Measurements from ENCODE around the gene CABLES1. TPM values are rescaled to one million over a fixed set of nuclear protein-coding genes. Genes with fewer than 3 reads are reported as not detected.

The CABLES1 gene
- polyA plus RNA-seq, 2 of the 4 experiments (the other 2 are of a cell fraction), result 4.5 to 8.6 TPM

DNA sequence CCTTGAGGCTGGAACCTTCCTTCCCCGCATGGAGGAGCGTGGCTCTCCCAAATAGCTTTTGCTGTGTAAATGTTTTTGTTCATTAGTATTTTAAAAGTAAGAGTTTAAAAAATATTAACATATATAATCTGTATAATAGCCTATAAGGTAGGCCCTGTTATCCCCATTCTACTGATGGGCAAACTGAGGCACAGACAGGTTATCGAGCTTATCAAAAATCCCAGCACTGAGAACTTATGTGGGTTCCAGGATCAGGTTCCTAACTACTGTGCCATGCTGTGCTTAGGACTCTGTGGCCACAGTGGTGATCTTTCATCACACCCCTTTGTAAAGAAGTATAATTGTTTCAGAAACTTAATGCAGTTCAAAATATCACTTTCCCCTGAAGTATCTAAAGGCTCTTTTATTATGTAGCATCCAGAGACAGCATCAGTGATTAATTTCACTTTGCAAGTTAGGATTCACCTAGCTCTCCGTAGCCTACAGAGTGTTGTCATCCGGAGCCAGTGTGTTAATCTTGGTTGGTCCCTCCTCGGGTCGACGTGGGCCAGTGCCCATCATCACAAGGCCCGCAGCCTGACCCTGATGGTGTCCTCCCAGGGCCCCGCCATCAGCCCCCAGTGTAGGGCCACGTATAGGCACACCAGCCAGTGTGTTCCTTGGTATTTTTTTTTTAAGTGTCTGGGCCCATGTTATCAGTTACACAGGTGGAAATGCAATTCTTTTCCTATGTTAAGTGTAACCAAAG lies 28.7 kb downstream of the CABLES1 start:
- H3K4me2 ChIP-seq, result no peak overlapping the region
- FAIRE-seq (no peak), ATAC-seq (no peak), DNase-seq (ENCODE audit: low read depth in 1 of 2, low spot score in 1 of 2) (no peak)
- 94% methylated on average over 11 of the region's 11 CpGs for WGBS (ENCODE audit: missing lambda C conversion rate)
- CTCF ChIA-PET, result no interaction called here
- POLR2A ChIA-PET, result no interaction called here
- peaks cover 9% of the 10 kb centered on the region; the same call in 2 of the 3 replicates for H3K4me1 ChIP-seq
- no peak overlapping the region for H3K27ac ChIP-seq
- H3K4me3 ChIP-seq, result no peak overlapping the region
- TF ChIP-seq ZC3H11A (IDR thresholded peaks at IDR 0.05), result no peak
- H3K9me3 ChIP-seq, result no peaks in the 10 kb centered on the region

DNA sequence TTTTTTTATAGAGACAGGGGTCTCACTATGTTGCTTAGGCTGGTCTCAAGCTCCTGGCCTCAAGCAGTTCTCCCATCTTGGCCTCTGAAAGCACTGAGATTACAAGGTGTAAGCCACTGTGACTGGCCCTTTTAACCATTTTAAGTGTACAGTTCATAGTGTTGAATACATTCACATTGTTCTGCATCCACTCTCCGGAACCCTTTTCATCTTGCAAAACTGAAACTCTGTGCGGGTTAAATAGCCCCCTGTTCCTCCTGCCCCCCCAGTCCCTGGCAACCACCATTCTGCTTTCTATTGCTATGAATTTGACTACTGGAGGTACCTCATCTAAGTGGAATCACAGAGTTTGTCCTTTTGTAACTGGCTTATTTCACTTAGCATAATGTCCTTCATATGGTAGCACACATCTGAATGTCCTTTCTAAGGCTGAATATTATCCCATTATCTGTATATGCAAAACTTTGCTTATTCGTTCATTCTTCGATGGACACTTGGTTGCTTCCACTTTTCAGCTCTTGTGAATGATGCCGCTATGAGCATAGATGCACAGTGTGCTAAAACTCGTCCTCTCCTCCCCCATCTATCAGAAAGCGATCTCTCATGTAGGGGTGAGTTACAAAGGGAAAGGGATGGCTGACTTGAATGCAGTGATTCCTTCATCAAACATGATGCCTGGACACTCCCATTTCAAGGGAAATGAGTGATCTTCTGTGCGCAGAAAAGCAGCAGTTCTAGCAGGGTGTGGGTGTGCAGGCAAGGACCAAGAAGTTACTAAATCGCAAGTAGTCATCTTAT lies 30.2 kb downstream of the CABLES1 start:
- Histone ChIP-seq H3K9me3 (no peaks in the 10 kb centered on the region), H3K4me2 (no peak overlapping the region), H3K4me1 (no peaks in the 10 kb centered on the region), H3K27ac (no peak overlapping the region), H3K4me3 (no peak overlapping the region)
- no peak for TF ChIP-seq CEBPB (IDR thresholded peaks at IDR 0.05)
- TF ChIP-seq MYC (IDR thresholded peaks at IDR 0.05; ENCODE audit: borderline replicate concordance, low read length), result no peak
- TF ChIP-seq NFE2L2 (conservative IDR thresholded peaks at IDR 0.05; ENCODE audit: low read length), result no peak
- no peak for TF ChIP-seq BHLHE40 (IDR thresholded peaks at IDR 0.05; ENCODE audit: low read depth, low read length)
- TF ChIP-seq POLR2A (IDR thresholded peaks at IDR 0.05; ENCODE audit: low read length), result no peak
- TF ChIP-seq, protein P1, sequence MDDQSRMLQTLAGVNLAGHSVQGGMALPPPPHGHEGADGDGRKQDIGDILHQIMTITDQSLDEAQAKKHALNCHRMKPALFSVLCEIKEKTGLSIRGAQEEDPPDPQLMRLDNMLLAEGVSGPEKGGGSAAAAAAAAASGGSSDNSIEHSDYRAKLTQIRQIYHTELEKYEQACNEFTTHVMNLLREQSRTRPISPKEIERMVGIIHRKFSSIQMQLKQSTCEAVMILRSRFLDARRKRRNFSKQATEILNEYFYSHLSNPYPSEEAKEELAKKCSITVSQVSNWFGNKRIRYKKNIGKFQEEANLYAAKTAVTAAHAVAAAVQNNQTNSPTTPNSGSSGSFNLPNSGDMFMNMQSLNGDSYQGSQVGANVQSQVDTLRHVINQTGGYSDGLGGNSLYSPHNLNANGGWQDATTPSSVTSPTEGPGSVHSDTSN (IDR thresholded peaks at IDR 0.05), result no peak
- TF ChIP-seq EHMT2 (IDR thresholded peaks at IDR 0.05; ENCODE audit: low read depth), result no peak
- TF ChIP-seq TP53 (CRISPR knock-in tag; IDR thresholded peaks at IDR 0.05), result no peak
- TF ChIP-seq NR3C1 (IDR thresholded peaks at IDR 0.05), result no peak
- TF ChIP-seq, protein P2, sequence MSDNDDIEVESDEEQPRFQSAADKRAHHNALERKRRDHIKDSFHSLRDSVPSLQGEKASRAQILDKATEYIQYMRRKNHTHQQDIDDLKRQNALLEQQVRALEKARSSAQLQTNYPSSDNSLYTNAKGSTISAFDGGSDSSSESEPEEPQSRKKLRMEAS (IDR thresholded peaks at IDR 0.05), result no peak
- TF ChIP-seq RCOR1 (IDR thresholded peaks at IDR 0.05; ENCODE audit: low read depth, low read length), result no peak
- no peak for TF ChIP-seq JUN (IDR thresholded peaks at IDR 0.05)
- no peak for TF ChIP-seq EHF (CRISPR knock-in tag; IDR thresholded peaks at IDR 0.05)
- TF ChIP-seq, protein P3, sequence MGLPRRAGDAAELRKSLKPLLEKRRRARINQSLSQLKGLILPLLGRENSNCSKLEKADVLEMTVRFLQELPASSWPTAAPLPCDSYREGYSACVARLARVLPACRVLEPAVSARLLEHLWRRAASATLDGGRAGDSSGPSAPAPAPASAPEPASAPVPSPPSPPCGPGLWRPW (IDR thresholded peaks at IDR 0.05), result no peak
- TF ChIP-seq, protein P4, sequence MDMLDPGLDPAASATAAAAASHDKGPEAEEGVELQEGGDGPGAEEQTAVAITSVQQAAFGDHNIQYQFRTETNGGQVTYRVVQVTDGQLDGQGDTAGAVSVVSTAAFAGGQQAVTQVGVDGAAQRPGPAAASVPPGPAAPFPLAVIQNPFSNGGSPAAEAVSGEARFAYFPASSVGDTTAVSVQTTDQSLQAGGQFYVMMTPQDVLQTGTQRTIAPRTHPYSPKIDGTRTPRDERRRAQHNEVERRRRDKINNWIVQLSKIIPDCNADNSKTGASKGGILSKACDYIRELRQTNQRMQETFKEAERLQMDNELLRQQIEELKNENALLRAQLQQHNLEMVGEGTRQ (IDR thresholded peaks at IDR 0.05), result no peak
- no peak for TF ChIP-seq RARB (CRISPR knock-in tag; IDR thresholded peaks at IDR 0.05)
- TF ChIP-seq MAZ (IDR thresholded peaks at IDR 0.05; ENCODE audit: borderline replicate concordance, low read depth, low read length), result no peak
- no peak for TF ChIP-seq ESRRA (IDR thresholded peaks at IDR 0.05; ENCODE audit: borderline replicate concordance, low read length)
- TF ChIP-seq, protein P5, sequence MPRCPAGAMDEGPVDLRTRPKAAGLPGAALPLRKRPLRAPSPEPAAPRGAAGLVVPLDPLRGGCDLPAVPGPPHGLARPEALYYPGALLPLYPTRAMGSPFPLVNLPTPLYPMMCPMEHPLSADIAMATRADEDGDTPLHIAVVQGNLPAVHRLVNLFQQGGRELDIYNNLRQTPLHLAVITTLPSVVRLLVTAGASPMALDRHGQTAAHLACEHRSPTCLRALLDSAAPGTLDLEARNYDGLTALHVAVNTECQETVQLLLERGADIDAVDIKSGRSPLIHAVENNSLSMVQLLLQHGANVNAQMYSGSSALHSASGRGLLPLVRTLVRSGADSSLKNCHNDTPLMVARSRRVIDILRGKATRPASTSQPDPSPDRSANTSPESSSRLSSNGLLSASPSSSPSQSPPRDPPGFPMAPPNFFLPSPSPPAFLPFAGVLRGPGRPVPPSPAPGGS (IDR thresholded peaks at IDR 0.05), result no peak
- ChIA-PET POLR2A (no interaction called here), CTCF (no interaction called here)
- ATAC-seq (no peak), FAIRE-seq (no peak), DNase-seq (ENCODE audit: low read depth in 1 of 2, low spot score in 1 of 2) (no peak)
- WGBS (ENCODE audit: missing lambda C conversion rate), result 94% methylated on average over 9 of the region's 9 CpGs
